GM12872 (cell line): ENCODE results near the gene NRL.

Experiments
- TF ChIP-seq, protein P1 (sequence below): IDR thresholded peaks from 3 replicates; pipeline ENCODE4 v1.5.1; 2011; ENCODE audit warnings: low read depth, mild to moderate bottlenecking, low read length, moderate library complexity; ENCODE audit not compliant: insufficient read depth

NRL gene

GRCh38 chr14:24141097-24141880, 26.5 kb upstream of the NRL start, which contains the start of gene EMC9:
Gene EMC9, minus strand, starts transcription at chr14:24141591. Its CDS starts 287 bp downstream, at chr14:24141304.
- TF ChIP-seq, protein P1, sequence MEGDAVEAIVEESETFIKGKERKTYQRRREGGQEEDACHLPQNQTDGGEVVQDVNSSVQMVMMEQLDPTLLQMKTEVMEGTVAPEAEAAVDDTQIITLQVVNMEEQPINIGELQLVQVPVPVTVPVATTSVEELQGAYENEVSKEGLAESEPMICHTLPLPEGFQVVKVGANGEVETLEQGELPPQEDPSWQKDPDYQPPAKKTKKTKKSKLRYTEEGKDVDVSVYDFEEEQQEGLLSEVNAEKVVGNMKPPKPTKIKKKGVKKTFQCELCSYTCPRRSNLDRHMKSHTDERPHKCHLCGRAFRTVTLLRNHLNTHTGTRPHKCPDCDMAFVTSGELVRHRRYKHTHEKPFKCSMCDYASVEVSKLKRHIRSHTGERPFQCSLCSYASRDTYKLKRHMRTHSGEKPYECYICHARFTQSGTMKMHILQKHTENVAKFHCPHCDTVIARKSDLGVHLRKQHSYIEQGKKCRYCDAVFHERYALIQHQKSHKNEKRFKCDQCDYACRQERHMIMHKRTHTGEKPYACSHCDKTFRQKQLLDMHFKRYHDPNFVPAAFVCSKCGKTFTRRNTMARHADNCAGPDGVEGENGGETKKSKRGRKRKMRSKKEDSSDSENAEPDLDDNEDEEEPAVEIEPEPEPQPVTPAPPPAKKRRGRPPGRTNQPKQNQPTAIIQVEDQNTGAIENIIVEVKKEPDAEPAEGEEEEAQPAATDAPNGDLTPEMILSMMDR: peak; percentile 37; the same call in 2 of the 3 replicates

DNA sequence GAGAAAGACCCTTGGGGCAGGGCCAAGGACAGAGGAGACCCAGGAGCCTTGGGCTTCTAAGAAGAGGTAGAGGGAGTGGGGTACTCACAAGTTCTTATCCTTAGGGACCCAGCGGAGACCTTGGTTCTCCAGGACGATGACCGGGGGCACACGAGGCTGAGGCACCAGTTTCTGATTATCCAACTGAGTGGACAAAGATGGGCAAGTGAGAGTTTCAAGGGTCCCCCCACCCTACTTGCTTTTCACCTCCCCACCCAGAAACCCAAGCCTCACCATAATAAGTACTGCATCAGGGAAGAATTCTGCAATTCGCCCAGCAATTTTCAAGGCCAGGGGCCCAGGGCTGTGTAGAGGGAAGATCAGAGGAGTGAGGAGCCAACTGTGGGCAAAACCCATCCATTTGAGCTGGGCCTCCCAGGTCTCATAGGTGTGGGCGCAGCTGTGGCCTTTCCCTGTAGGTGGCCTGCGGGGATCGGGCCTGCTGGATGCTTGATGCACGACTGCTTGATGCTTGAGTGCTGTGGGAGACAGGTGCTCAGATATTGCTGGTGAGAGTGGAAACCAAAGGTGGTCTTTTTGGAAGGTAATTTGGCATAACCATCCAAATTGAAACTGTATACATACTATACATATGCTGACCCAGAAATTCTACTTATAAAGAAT, 24.7 kb upstream of the NRL start:
- TF ChIP-seq, protein P1: peak; percentile 21; the same call in 2 of the 3 replicates

DNA sequence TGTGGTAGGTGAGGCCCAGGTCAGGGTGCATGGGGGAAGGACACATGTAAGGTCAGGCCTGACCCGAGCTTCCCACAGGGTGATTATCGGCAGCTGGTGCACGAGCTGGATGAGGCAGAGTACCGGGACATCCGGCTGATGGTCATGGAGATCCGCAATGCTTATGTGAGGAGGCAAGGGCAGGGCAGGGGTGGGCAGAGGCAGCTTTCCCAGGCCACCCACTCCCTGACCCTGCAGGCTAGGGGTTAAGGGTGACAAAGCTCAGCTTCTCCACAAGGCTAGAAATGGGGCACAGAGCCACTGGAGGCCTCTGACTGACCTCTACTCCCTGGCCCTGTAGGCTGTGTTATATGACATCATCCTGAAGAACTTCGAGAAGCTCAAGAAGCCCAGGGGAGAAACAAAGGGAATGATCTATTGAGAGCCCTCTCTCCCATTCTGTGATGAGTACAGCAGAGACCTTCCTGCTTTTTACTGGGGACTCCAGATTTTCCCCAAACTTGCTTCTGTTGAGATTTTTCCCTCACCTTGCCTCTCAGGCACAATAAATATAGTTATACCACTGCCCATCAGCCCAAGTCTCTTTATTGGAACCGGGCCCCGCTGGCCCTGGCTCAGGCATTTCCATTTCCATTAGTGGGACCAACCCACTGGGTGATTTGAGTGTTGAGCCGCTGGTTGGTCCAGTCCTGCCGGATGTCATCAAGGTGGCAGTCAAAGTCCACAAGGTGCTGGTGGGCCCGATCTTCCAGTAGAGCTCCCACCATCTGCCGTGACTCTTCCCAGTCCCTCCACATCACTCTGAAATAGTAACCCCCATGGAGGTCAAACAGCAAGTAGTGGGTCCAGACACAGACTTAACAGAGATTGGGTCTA, 23.9 kb upstream of the NRL start:
- TF ChIP-seq, protein P1: no peak

- TF ChIP-seq, protein P1: no peak
Observed at GRCh38 chr14:24137529-24138395, 23.0 kb upstream of the NRL start.

DNA sequence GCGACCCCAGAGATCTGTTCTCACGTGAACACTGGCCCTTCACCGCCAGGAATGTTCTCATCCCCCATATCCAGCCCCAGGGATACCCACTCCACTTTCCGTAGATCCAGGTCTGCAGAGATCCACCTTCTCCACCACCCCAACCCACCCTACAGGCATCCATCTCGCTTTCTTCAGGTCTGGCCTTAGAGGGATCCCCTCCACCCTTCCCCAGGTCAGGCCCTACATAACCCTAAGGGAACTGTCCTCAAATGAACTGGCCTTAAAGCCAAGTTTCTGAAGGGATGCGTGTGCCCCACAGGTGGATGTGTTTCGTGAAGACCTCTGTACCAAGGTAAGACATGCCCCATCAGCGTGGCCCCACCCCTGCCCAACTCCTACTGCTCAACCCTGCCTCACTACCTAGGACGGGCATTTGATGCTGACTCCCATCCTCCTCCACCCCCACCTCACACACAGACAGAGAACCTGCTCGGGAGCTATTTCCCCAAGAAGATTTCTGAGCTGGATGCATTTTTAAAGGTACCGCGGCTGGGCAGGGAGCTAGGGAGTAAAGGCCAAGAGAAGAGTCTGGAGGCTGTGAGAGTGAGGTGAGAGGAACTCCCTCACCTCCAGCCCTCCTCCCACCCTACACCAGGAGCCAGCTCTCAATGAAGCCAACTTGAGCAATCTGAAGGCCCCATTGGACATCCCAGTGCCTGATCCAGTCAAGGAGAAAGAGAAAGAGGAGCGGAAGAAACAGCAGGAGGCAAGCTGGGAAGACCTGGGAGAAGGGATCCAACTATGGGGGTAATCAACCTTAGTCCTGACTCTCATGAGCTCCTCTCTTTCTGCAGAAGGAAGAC, 22.2 kb upstream of the NRL start:
- TF ChIP-seq, protein P1: no peak
